ENCODE data around the gene COX8C.

Gene COX8C

DNA sequence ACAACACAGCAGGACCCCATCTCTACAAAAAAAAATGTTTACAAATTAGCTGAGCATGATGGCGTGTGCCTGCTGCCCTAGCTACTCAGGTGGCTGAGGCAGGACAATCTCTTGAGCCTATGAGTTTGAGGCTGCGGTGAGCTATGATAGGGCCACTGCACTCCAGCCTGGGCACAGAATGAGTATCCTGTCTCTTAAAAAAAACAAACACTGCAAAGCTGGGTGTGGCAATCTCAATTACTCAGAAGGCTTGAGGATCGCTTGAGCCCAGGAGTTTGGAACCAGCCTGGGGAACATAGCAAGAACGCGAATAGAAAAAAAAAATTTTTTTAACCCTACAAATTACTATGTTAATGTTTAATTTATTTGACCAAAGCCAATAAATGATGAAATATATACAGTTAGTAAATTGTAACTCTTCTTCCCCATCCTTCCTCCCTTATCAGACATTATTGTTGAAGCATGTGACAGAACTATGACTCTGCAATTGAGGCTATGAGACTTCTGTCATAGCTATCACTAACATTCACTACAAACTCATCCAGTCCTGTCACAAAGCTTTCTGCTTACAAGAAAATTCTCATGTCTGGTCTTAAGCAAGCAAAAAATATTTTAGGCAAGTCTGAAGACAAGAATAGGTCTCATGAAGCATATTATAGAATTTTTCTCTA lies 23.9 kb upstream of the COX8C start:
- Histone ChIP-seq H3K4me1 (peaks cover 13% of the 10 kb centered on the region), H3K36me3 (peaks cover 6% of the 10 kb centered on the region), H3K27me3 (no peaks in the 10 kb centered on the region), H3K9me3 (no peaks in the 10 kb centered on the region), H3K4me3 (ENCODE audit: low read depth, low read length) (no peak overlapping the region)
- DNase-seq: no peak
- TF ChIP-seq, protein P1, sequence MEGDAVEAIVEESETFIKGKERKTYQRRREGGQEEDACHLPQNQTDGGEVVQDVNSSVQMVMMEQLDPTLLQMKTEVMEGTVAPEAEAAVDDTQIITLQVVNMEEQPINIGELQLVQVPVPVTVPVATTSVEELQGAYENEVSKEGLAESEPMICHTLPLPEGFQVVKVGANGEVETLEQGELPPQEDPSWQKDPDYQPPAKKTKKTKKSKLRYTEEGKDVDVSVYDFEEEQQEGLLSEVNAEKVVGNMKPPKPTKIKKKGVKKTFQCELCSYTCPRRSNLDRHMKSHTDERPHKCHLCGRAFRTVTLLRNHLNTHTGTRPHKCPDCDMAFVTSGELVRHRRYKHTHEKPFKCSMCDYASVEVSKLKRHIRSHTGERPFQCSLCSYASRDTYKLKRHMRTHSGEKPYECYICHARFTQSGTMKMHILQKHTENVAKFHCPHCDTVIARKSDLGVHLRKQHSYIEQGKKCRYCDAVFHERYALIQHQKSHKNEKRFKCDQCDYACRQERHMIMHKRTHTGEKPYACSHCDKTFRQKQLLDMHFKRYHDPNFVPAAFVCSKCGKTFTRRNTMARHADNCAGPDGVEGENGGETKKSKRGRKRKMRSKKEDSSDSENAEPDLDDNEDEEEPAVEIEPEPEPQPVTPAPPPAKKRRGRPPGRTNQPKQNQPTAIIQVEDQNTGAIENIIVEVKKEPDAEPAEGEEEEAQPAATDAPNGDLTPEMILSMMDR (IDR thresholded peaks at IDR 0.05; ENCODE audit: low read depth, low read length): no peak

DNA sequence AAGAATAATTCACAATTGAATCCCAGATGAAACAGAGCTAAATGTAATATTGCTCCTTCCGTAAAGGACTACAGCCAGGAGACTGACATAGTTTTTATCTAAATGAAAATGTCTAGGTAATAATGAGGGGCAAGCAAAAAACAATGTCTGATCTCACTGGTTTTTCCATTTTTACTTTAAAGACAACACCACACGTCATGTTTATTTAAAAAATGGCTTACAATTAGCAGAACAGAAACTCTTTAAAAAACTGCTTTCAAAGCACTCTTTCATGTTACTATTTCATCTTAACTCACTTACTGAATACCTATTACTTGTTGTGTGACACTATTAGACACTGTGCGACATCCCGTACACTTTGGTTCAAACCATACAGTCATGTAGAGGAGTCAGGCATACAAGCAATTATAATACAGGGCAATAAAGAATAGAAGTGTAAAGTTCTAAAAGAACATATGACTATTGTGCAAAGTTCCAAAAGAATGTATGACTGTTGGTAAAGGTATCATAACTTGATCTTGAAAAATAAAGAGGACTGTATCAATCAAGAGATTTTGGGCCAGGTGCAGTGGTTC lies 23.3 kb upstream of the COX8C start:
- TF ChIP-seq, protein P1 (IDR thresholded peaks at IDR 0.05; ENCODE audit: low read depth, low read length): no peak
- H3K4me1 ChIP-seq: peaks cover 7% of the 10 kb centered on the region
- no peak overlapping the region for H3K4me3 ChIP-seq (ENCODE audit: low read depth, low read length)
- peaks cover 4% of the 10 kb centered on the region; the same call in 1 of the 2 replicates for H3K36me3 ChIP-seq
- no peaks in the 10 kb centered on the region for H3K27me3 ChIP-seq
- H3K9me3 ChIP-seq: no peaks in the 10 kb centered on the region
- no peak for DNase-seq

DNA sequence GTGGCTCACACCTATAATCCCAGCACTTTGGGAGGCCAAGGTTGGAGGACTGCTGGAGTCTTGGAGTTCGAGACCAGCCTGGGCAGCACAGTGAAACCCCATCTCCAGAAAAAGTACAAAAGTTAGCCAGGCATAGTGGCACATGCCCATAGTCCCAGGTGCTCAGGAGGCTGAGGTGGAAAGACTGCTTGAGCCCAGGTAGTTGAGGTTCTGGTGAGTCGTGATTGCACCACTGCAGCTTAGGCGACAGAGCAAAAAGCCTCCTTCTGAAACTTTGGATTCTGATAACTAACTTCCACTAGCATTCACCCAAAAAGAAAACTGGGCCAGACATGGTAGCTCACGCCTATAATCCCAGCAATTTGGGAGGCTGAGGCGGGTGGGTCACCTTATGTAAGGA lies 20.8 kb upstream of the COX8C start:
- H3K36me3 ChIP-seq: peaks cover 4% of the 10 kb centered on the region; the same call in 1 of the 2 replicates

DNA sequence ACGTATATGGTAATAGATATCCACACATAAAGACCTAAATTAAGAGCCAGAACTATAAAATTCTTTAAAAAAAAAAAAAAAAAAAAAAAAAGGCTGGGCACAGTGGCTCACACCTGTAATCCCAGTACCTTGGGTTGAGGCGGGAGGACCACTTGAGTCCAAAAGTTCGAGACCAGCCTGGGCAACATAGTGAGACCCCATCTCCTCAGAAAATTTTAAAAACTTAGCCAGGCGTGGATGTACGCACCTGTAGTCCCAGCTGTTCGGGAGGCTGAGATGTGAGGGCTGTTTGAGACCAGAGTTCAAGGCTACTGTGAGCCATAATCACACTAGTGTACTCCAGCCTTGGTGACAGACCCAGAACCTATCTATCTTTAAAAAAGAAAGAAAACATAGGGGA lies 18.4 kb upstream of the COX8C start:
- TF ChIP-seq, protein P1 (IDR thresholded peaks at IDR 0.05; ENCODE audit: low read depth, low read length): no peak
- no peaks in the 10 kb centered on the region for H3K9me3 ChIP-seq
- peaks cover 6% of the 10 kb centered on the region; the same call in 1 of the 2 replicates for H3K36me3 ChIP-seq
- DNase-seq: no peak
- no peaks in the 10 kb centered on the region for H3K27me3 ChIP-seq
- H3K4me1 ChIP-seq: no peaks in the 10 kb centered on the region
- no peak overlapping the region for H3K4me3 ChIP-seq (ENCODE audit: low read depth, low read length)

More for the DNA sequence above, 20.8 kb upstream of the COX8C start:
- no peak for DNase-seq
- TF ChIP-seq, protein P1 (IDR thresholded peaks at IDR 0.05; ENCODE audit: low read depth, low read length): no peak
- no peaks in the 10 kb centered on the region for H3K9me3 ChIP-seq
- no peaks in the 10 kb centered on the region for H3K27me3 ChIP-seq
- no peaks in the 10 kb centered on the region for H3K4me1 ChIP-seq
- H3K4me3 ChIP-seq (ENCODE audit: low read depth, low read length): no peak overlapping the region

DNA sequence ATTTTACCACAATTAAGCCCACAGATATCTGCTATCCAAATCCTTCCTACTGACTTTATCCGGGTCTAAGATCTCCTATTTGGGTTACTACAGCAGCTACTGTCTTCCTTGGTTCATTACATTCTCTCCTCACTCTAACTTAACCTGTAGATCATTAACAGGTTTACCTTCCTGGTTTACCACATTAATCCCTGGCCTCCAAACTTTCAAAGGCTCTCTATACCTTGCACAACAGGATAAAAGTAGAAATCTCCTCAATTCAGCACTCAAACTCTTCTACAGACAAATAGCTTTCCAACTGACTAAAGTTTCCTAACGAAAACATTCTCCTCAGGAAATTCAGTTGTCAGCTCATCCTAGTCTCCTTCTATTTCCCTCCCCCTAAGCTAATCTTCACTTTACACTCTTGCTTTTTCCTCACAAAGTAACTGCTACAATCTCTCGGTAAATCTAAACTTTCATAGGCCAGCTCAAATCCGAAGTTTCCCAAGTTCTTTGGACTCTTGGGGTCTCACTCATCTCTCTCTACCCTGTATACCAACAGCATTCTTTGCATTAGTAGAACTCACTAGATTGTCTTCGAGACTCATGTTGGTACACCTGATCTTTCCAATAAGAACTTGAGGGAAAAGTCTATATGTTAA lies 16.9 kb upstream of the COX8C start:
- H3K36me3 ChIP-seq: peaks cover 2% of the 10 kb centered on the region; the same call in 1 of the 2 replicates
- no peaks in the 10 kb centered on the region for H3K4me1 ChIP-seq
- TF ChIP-seq, protein P1 (IDR thresholded peaks at IDR 0.05; ENCODE audit: low read depth, low read length): no peak
- H3K4me3 ChIP-seq (ENCODE audit: low read depth, low read length): no peak overlapping the region
- H3K9me3 ChIP-seq: no peaks in the 10 kb centered on the region
- H3K27me3 ChIP-seq: no peaks in the 10 kb centered on the region
- DNase-seq: no peak

DNA sequence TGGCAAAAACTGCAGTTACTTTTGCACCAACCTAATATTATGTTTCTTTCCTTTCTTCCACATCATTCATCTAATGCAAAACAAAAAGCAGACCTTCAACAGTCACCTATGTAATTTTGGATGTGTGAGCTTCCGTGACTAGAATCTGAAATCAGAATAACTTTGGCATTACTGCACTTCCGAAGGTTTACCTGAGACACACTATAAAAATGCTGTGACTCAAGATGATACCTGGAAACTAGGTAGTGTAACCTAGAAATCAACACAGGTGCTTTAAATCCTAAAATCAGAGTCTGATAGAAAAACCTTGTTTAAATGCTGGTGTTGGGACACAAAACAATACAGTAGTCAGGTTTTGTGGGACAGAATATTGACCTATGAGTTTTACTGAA lies 16.4 kb upstream of the COX8C start:
- no peaks in the 10 kb centered on the region for H3K27me3 ChIP-seq
- H3K9me3 ChIP-seq: no peaks in the 10 kb centered on the region
- H3K36me3 ChIP-seq: peaks cover 2% of the 10 kb centered on the region; the same call in 1 of the 2 replicates
- H3K4me1 ChIP-seq: no peaks in the 10 kb centered on the region
- TF ChIP-seq, protein P1 (IDR thresholded peaks at IDR 0.05; ENCODE audit: low read depth, low read length): no peak
- no peak for DNase-seq
- no peak overlapping the region for H3K4me3 ChIP-seq (ENCODE audit: low read depth, low read length)

All from BE2C (cell line).